ENCODE measurements around the gene GLUD1. TPM values are rescaled to one million over a fixed set of nuclear protein-coding genes. Genes with fewer than 3 reads are reported as not detected.
"Not testable (repeated sequence)": the region's sequence is repeated elsewhere in the genome, so short reads cannot be mapped to it uniquely, and the experiment has no call there.

The GLUD1 gene
- total RNA-seq, 1 donor from 2014 or later: 96.6 TPM

DNA sequence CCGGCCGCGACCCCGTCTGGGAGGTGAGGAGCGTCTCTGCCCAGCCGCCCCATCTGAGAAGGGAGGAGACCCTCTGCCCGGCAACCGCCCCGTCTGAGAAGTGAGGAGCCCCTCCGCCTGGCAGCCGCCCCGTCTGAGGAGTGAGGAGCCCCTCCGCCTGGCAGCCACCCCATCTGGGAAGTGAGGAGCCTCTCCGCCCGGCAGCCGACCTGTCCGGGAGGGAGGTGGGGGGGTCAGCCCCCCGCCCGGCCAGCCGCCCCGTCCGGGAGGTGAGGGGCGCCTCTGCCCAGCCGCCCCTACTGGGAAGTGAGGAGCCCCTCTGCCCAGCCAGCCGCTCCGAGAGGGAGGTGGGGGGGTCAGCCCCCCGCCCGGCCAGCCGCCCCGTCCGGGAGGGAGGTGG is 14.0 kb downstream of the GLUD1 start:
- H3K27me3 ChIP-seq (ENCODE audit: insufficient read depth, low read length); FAIRE-seq; H3K4me3 Mint-ChIP-seq (ENCODE audit: unreplicated experiment); H4K20me1 ChIP-seq (ENCODE audit: insufficient read depth, low read length); H3K4me3 ChIP-seq (ENCODE audit: insufficient read depth, low read depth, low read length); H3K36me3 Mint-ChIP-seq (ENCODE audit: low read depth, unreplicated experiment); DNase-seq (ENCODE audit: low read depth); H3K27me3 Mint-ChIP-seq (ENCODE audit: low read depth, unreplicated experiment); H3K36me3 ChIP-seq (ENCODE audit: insufficient read depth, low read length); H3K9me3 Mint-ChIP-seq (ENCODE audit: unreplicated experiment); H3K27ac Mint-ChIP-seq (ENCODE audit: unreplicated experiment); H2AFZ ChIP-seq (ENCODE audit: low read depth, low read length); H3K9me3 ChIP-seq (ENCODE audit: insufficient read depth, low read depth, low read length); H3K27ac ChIP-seq (ENCODE audit: low read depth, low read length); H3K9ac ChIP-seq (ENCODE audit: low read length); H3K4me2 ChIP-seq (ENCODE audit: low read length): not testable (repeated sequence)
- Histone ChIP-seq H3K4me1 (ENCODE audit: insufficient read depth, low read length) (peaks cover 26% of the 10 kb centered on the region), H3K79me2 (ENCODE audit: insufficient read depth, low read length) (peaks cover 44% of the 10 kb centered on the region)
- peaks cover 27% of the 10 kb centered on the region for H3K4me1 Mint-ChIP-seq (ENCODE audit: low read depth, unreplicated experiment)

GRCh38 chr10:87079106-87079836 is 15.4 kb downstream of the GLUD1 start:
- no peaks in the 10 kb centered on the region for H3K9me3 ChIP-seq (ENCODE audit: insufficient read depth, low read depth, low read length)
- H3K4me3 Mint-ChIP-seq (ENCODE audit: unreplicated experiment): no peak overlapping the region
- FAIRE-seq (no peak), DNase-seq (ENCODE audit: low read depth) (no peak)
- peaks cover 40% of the 10 kb centered on the region for H3K79me2 ChIP-seq (ENCODE audit: insufficient read depth, low read length)
- no peaks in the 10 kb centered on the region for H3K27me3 Mint-ChIP-seq (ENCODE audit: low read depth, unreplicated experiment)
- peaks cover 20% of the 10 kb centered on the region for H3K4me1 ChIP-seq (ENCODE audit: insufficient read depth, low read length)
- peaks cover 5% of the 10 kb centered on the region for H3K36me3 ChIP-seq (ENCODE audit: insufficient read depth, low read length)
- peaks cover 21% of the 10 kb centered on the region for H3K4me1 Mint-ChIP-seq (ENCODE audit: low read depth, unreplicated experiment)
- peaks cover 7% of the 10 kb centered on the region for H4K20me1 ChIP-seq (ENCODE audit: insufficient read depth, low read length)
- H3K4me2 ChIP-seq (ENCODE audit: low read length): no peak overlapping the region
- no peaks in the 10 kb centered on the region for H3K9me3 Mint-ChIP-seq (ENCODE audit: unreplicated experiment)
- no peak overlapping the region for H2AFZ ChIP-seq (ENCODE audit: low read depth, low read length)
- H3K9ac ChIP-seq (ENCODE audit: low read length): no peak overlapping the region
- H3K27ac Mint-ChIP-seq (ENCODE audit: unreplicated experiment): no peak overlapping the region
- H3K27ac ChIP-seq (ENCODE audit: low read depth, low read length): no peak overlapping the region
- no peaks in the 10 kb centered on the region for H3K27me3 ChIP-seq (ENCODE audit: insufficient read depth, low read length)
- no peak overlapping the region for H3K4me3 ChIP-seq (ENCODE audit: insufficient read depth, low read depth, low read length)
- no peak for TF ChIP-seq EZH2 (IDR thresholded peaks at IDR 0.05; ENCODE audit: insufficient read depth, low read length)
- peaks cover 4% of the 10 kb centered on the region for H3K36me3 Mint-ChIP-seq (ENCODE audit: low read depth, unreplicated experiment)

GRCh38 chr10:87076421-87076820 is 18.2 kb downstream of the GLUD1 start:
- H3K9ac ChIP-seq (ENCODE audit: low read length); FAIRE-seq; H3K36me3 Mint-ChIP-seq (ENCODE audit: low read depth, unreplicated experiment); H3K4me3 ChIP-seq (ENCODE audit: insufficient read depth, low read depth, low read length); H3K9me3 ChIP-seq (ENCODE audit: insufficient read depth, low read depth, low read length); H3K27me3 Mint-ChIP-seq (ENCODE audit: low read depth, unreplicated experiment); H2AFZ ChIP-seq (ENCODE audit: low read depth, low read length); H3K36me3 ChIP-seq (ENCODE audit: insufficient read depth, low read length); H3K9me3 Mint-ChIP-seq (ENCODE audit: unreplicated experiment); DNase-seq (ENCODE audit: low read depth); H3K4me1 Mint-ChIP-seq (ENCODE audit: low read depth, unreplicated experiment); H3K27ac Mint-ChIP-seq (ENCODE audit: unreplicated experiment); H3K4me3 Mint-ChIP-seq (ENCODE audit: unreplicated experiment); H3K27ac ChIP-seq (ENCODE audit: low read depth, low read length); H3K4me1 ChIP-seq (ENCODE audit: insufficient read depth, low read length); H3K4me2 ChIP-seq (ENCODE audit: low read length); H3K27me3 ChIP-seq (ENCODE audit: insufficient read depth, low read length): not testable (repeated sequence)
- H4K20me1 ChIP-seq (ENCODE audit: insufficient read depth, low read length): peaks cover 11% of the 10 kb centered on the region
- peaks cover 27% of the 10 kb centered on the region for H3K79me2 ChIP-seq (ENCODE audit: insufficient read depth, low read length)

DNA sequence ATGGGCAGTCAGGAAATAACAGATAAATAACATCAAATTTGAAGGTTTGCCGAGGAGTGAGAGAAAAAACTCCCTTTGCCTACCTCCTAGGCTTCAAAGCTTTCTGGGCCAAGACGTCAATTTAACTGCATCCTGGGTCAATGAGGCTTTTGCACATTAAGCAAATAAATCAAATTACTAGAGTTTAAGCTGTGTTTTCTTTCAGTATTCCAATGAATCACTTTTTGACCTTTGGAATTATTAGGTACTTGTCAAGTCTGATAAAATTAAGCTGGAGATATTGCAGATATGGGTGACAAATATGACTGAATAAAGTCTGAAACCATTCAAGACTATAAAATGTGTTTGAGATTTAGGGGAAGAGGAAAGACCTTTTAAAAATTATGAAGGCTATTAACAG is 22.2 kb downstream of the GLUD1 start:
- peaks cover under 1% of the 10 kb centered on the region for H3K36me3 Mint-ChIP-seq (ENCODE audit: low read depth, unreplicated experiment)
- DNase-seq (ENCODE audit: low read depth) (no peak), FAIRE-seq (no peak)
- H3K9me3 Mint-ChIP-seq (ENCODE audit: unreplicated experiment): no peaks in the 10 kb centered on the region
- TF ChIP-seq, protein P1, sequence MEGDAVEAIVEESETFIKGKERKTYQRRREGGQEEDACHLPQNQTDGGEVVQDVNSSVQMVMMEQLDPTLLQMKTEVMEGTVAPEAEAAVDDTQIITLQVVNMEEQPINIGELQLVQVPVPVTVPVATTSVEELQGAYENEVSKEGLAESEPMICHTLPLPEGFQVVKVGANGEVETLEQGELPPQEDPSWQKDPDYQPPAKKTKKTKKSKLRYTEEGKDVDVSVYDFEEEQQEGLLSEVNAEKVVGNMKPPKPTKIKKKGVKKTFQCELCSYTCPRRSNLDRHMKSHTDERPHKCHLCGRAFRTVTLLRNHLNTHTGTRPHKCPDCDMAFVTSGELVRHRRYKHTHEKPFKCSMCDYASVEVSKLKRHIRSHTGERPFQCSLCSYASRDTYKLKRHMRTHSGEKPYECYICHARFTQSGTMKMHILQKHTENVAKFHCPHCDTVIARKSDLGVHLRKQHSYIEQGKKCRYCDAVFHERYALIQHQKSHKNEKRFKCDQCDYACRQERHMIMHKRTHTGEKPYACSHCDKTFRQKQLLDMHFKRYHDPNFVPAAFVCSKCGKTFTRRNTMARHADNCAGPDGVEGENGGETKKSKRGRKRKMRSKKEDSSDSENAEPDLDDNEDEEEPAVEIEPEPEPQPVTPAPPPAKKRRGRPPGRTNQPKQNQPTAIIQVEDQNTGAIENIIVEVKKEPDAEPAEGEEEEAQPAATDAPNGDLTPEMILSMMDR (IDR thresholded peaks at IDR 0.05; ENCODE audit: insufficient read depth, low read depth, low read length): no peak
- TF ChIP-seq EZH2 (IDR thresholded peaks at IDR 0.05; ENCODE audit: insufficient read depth, low read length): no peak
- H3K9ac ChIP-seq (ENCODE audit: low read length): no peak overlapping the region
- no peak overlapping the region for H3K27ac Mint-ChIP-seq (ENCODE audit: unreplicated experiment)
- H3K27me3 Mint-ChIP-seq (ENCODE audit: low read depth, unreplicated experiment): no peaks in the 10 kb centered on the region
- no peak overlapping the region for H3K4me3 ChIP-seq (ENCODE audit: insufficient read depth, low read depth, low read length)
- H3K36me3 ChIP-seq (ENCODE audit: insufficient read depth, low read length): peaks cover 15% of the 10 kb centered on the region
- no peak overlapping the region for H3K4me2 ChIP-seq (ENCODE audit: low read length)
- H3K9me3 ChIP-seq (ENCODE audit: insufficient read depth, low read depth, low read length): no peaks in the 10 kb centered on the region
- no peak overlapping the region for H3K4me3 Mint-ChIP-seq (ENCODE audit: unreplicated experiment)
- H4K20me1 ChIP-seq (ENCODE audit: insufficient read depth, low read length): peaks cover 10% of the 10 kb centered on the region
- no peak overlapping the region for H3K27ac ChIP-seq (ENCODE audit: low read depth, low read length)
- peaks cover 7% of the 10 kb centered on the region for H3K79me2 ChIP-seq (ENCODE audit: insufficient read depth, low read length)
- H3K4me1 ChIP-seq (ENCODE audit: insufficient read depth, low read length): no peaks in the 10 kb centered on the region
- H2AFZ ChIP-seq (ENCODE audit: low read depth, low read length): no peak overlapping the region
- H3K27me3 ChIP-seq (ENCODE audit: insufficient read depth, low read length): no peaks in the 10 kb centered on the region
- H3K4me1 Mint-ChIP-seq (ENCODE audit: low read depth, unreplicated experiment): peaks cover 1% of the 10 kb centered on the region

Measured in astrocyte (in vitro differentiated cells and primary cell).